HEK293T (cell line): ENCODE results near the gene CYB561A3.

Experiments
- ARNT ChIP-seq: fragments of 450-650 bp; IDR thresholded peaks from 2 replicates; pipeline ENCODE4 v1.6.1; 2017; ENCODE audit warnings: mild to moderate bottlenecking
- BHLHE40 ChIP-seq: fragments of 450-650 bp; IDR thresholded peaks from 2 replicates; pipeline ENCODE4 v1.6.1; 2016; ENCODE audit warnings: mild to moderate bottlenecking, moderate library complexity, borderline replicate concordance
- CTBP1 ChIP-seq: fragments of 450-650 bp; IDR thresholded peaks from 2 replicates; pipeline ENCODE4 v1.6.1; 2016; ENCODE audit warnings: borderline replicate concordance
- ELF4 ChIP-seq: fragments of 450-650 bp; IDR thresholded peaks from 2 replicates; pipeline ENCODE4 v1.6.1; 2017; ENCODE audit warnings: antibody characterized with exemption
- FOXA1 ChIP-seq: fragments of 450-650 bp; IDR thresholded peaks from 2 replicates; pipeline ENCODE4 v1.6.1; 2016; ENCODE audit warnings: mild to moderate bottlenecking
- FOXK2 ChIP-seq: fragments of 450-650 bp; IDR thresholded peaks from 2 replicates; pipeline ENCODE4 v1.6.1; 2016; ENCODE audit warnings: mild to moderate bottlenecking
- FOXM1 ChIP-seq: fragments of 450-650 bp; IDR thresholded peaks from 2 replicates; pipeline ENCODE4 v1.6.1; 2017; ENCODE audit warnings: mild to moderate bottlenecking, borderline replicate concordance
- HDGF ChIP-seq: fragments of 450-650 bp; IDR thresholded peaks from 2 replicates; pipeline ENCODE4 v1.6.1; 2017; ENCODE audit warnings: antibody characterized with exemption, borderline replicate concordance
- NFRKB ChIP-seq: fragments of 450-650 bp; IDR thresholded peaks from 2 replicates; pipeline ENCODE4 v1.6.1; 2016; ENCODE audit warnings: mild to moderate bottlenecking, moderate library complexity
- SP1 ChIP-seq: fragments of 450-650 bp; IDR thresholded peaks from 2 replicates; pipeline ENCODE4 v1.6.1; 2017
- SUZ12 ChIP-seq: fragments of 450-650 bp; IDR thresholded peaks from 2 replicates; pipeline ENCODE4 v1.6.1; 2016; ENCODE audit warnings: mild to moderate bottlenecking

DNA sequence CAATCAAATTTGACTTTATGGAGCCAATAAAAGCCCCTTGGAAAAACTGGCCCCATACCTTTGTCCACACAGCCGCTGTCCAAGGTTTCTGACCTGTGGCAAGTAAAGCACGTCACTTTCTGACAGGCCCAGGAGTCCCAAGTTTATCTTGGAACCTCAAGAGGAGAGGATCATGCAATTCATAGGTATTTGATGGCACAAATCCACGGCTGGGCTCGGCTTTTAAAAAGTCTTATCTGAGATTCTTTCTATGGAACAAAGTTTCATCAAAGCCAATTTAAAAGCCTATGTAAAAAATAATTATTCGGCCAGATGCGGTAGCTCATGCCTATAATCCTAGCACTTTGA, 14.1 kb upstream of the CYB561A3 start:
- TF ChIP-seq ARNT (no peak), SP1 (no peak), SUZ12 (no peak), FOXA1 (no peak), ELF4 (no peak), NFRKB (no peak), FOXK2 (no peak), HDGF (no peak), CTBP1 (no peak), BHLHE40 (no peak), FOXM1 (no peak)
